OCI-LY7 (cell line): ENCODE data around the gene ADAMTSL2.

Experiments used
- CTCF ChIP-seq: fragments of 200-600 bp; sonication (generic); conservative IDR thresholded peaks from 2 replicates; pipeline ENCODE4 v1.5.1; 2014; ENCODE audit warnings: mild to moderate bottlenecking, antibody characterized with exemption, low read length, moderate library complexity, mixed read lengths
- EZH2phosphoT487 ChIP-seq: fragments of 200-600 bp; sonication (generic); IDR thresholded peaks from 2 replicates; pipeline ENCODE4 v1.6.1; 2018; ENCODE audit warnings: low read depth, borderline replicate concordance, mild to moderate bottlenecking, mixed run types, antibody characterized with exemption, low read length, moderate library complexity, mixed read lengths

DNA sequence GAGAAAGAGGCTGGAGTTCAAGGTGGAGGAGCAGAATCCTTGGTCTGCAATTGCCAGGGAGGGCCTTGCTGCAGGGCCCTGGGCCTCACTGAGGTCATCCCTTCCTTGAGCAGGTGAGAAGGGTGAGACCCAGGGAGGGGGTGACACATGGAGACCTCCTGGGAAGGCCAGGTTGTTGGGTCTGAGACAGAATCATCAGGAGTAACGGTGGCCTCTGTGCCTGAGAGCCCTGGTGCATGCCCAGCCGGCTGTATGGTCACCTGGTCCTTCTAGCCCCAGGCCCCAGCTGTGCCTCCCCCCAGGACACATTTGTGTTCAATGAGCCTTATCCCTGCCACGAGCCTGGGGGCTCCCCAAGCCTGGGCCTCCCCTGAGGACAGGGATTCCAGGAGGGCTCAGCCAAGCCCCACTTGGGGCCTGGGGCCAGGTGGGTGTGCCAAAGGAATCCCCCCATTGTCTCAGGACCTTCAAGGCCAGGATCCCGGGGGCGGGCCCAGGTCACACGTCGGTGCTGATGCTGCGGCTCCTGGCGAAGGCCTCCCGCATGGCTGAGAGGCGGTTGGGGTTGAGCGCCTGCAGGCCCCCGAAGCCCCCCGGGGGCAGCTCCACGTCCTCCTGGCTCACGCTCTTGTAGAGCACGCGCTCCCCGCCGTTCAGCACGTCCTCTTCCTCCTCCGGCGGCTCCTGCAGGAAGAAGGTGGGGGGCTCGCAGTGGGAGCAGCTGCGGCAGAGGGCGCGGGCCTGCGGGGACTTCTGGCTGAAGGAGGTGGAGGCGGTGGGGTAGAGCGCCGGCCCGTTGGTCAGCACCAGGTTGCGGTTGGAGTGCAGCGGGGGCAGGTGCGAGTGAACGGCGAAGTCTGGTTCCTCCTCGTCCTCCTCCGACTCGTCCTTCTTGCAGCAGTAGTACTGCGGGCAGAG, 44.3 kb downstream of the ADAMTSL2 start:
- no peak for TF ChIP-seq CTCF
- no peak for TF ChIP-seq EZH2phosphoT487
